ENCODE measurements around the gene IKZF3. TPM values are rescaled to one million over a fixed set of nuclear protein-coding genes. Genes with fewer than 3 reads are reported as not detected.

IKZF3 gene
- total RNA-seq, 2 donors from 2014 or later = 4.8 to 5.6 TPM

- H3K4me3 ChIP-seq = no peak overlapping the region
- no peaks in the 10 kb centered on the region for H3K36me3 ChIP-seq
- H3K9me3 ChIP-seq = no peaks in the 10 kb centered on the region
- DNase-seq (ENCODE audit: low spot score) (no peak), ATAC-seq (ENCODE audit: insufficient number of reproducible peaks, low FRiP score, low read depth) (no peak)
- H3K4me1 ChIP-seq (ENCODE audit: control insufficient read depth in 1 of 2, low read depth in 2 of 2) = no peaks in the 10 kb centered on the region
- H3K27me3 ChIP-seq (replicated peaks; ENCODE audit: insufficient read depth) = no peaks in the 10 kb centered on the region
- no peak for TF ChIP-seq CTCF (IDR thresholded peaks at IDR 0.05)
- no peak overlapping the region for H3K27ac ChIP-seq
Measured at GRCh38 chr17:39822051-39822451, 42.1 kb downstream of the IKZF3 start.

GRCh38 chr17:39820987-39821386, 43.1 kb downstream of the IKZF3 start:
- Histone ChIP-seq H3K27ac (no peak overlapping the region), H3K4me3 (no peak overlapping the region), H3K9me3 (no peaks in the 10 kb centered on the region), H3K36me3 (no peaks in the 10 kb centered on the region), H3K27me3 (replicated peaks; ENCODE audit: insufficient read depth) (no peaks in the 10 kb centered on the region), H3K4me1 (ENCODE audit: control insufficient read depth in 1 of 2, low read depth in 2 of 2) (no peaks in the 10 kb centered on the region)
- DNase-seq (ENCODE audit: low spot score) (no peak), ATAC-seq (ENCODE audit: insufficient number of reproducible peaks, low FRiP score, low read depth) (no peak)
- TF ChIP-seq CTCF (IDR thresholded peaks at IDR 0.05) = no peak

GRCh38 chr17:39820541-39820940, 43.6 kb downstream of the IKZF3 start:
- Histone ChIP-seq H3K4me1 (ENCODE audit: control insufficient read depth in 1 of 2, low read depth in 2 of 2) (no peaks in the 10 kb centered on the region), H3K4me3 (no peak overlapping the region), H3K27ac (no peak overlapping the region), H3K9me3 (no peaks in the 10 kb centered on the region), H3K36me3 (no peaks in the 10 kb centered on the region), H3K27me3 (replicated peaks; ENCODE audit: insufficient read depth) (no peaks in the 10 kb centered on the region)
- DNase-seq (ENCODE audit: low spot score) (no peak), ATAC-seq (ENCODE audit: insufficient number of reproducible peaks, low FRiP score, low read depth) (no peak)
- no peak for TF ChIP-seq CTCF (IDR thresholded peaks at IDR 0.05)

GRCh38 chr17:39818358-39819000, 45.6 kb downstream of the IKZF3 start:
- Histone ChIP-seq H3K36me3 (no peaks in the 10 kb centered on the region), H3K27me3 (replicated peaks; ENCODE audit: insufficient read depth) (no peaks in the 10 kb centered on the region), H3K27ac (no peak overlapping the region), H3K4me3 (no peak overlapping the region), H3K4me1 (ENCODE audit: control insufficient read depth in 1 of 2, low read depth in 2 of 2) (no peaks in the 10 kb centered on the region), H3K9me3 (no peaks in the 10 kb centered on the region)
- DNase-seq (ENCODE audit: low spot score) = no peak
- no peak for ATAC-seq (ENCODE audit: insufficient number of reproducible peaks, low FRiP score, low read depth)
- TF ChIP-seq CTCF (IDR thresholded peaks at IDR 0.05) = no peak

GRCh38 chr17:39816272-39816671, 47.8 kb downstream of the IKZF3 start:
- ATAC-seq (ENCODE audit: insufficient number of reproducible peaks, low FRiP score, low read depth) (no peak), DNase-seq (ENCODE audit: low spot score) (no peak)
- Histone ChIP-seq H3K4me1 (ENCODE audit: control insufficient read depth in 1 of 2, low read depth in 2 of 2) (no peaks in the 10 kb centered on the region), H3K27ac (no peak overlapping the region), H3K27me3 (replicated peaks; ENCODE audit: insufficient read depth) (no peaks in the 10 kb centered on the region), H3K9me3 (no peaks in the 10 kb centered on the region), H3K36me3 (no peaks in the 10 kb centered on the region), H3K4me3 (no peak overlapping the region)
- TF ChIP-seq CTCF (IDR thresholded peaks at IDR 0.05) = no peak

Data from thoracic aorta (tissue), 2 donors.